GM08714 (cell line): ENCODE data around the gene KRTAP12-1.
"Not testable (repeated sequence)": the region's sequence is repeated elsewhere in the genome, so short reads cannot be mapped to it uniquely, and the experiment has no call there.

ENCODE experiments used
- H3K4me3 ChIP-seq: fragments of 200-500 bp; sonication (Bioruptor generic); 2 replicates; pipeline ENCODE4 v1.5.1; 2014; ENCODE audit warnings: mild to moderate bottlenecking, low read length, inconsistent platforms
- ZNF274 ChIP-seq: IDR thresholded peaks from 2 replicates; pipeline ENCODE4 v1.6.1; 2012; ENCODE audit warnings: mild to moderate bottlenecking, low read depth, low read length

Gene KRTAP12-1

DNA sequence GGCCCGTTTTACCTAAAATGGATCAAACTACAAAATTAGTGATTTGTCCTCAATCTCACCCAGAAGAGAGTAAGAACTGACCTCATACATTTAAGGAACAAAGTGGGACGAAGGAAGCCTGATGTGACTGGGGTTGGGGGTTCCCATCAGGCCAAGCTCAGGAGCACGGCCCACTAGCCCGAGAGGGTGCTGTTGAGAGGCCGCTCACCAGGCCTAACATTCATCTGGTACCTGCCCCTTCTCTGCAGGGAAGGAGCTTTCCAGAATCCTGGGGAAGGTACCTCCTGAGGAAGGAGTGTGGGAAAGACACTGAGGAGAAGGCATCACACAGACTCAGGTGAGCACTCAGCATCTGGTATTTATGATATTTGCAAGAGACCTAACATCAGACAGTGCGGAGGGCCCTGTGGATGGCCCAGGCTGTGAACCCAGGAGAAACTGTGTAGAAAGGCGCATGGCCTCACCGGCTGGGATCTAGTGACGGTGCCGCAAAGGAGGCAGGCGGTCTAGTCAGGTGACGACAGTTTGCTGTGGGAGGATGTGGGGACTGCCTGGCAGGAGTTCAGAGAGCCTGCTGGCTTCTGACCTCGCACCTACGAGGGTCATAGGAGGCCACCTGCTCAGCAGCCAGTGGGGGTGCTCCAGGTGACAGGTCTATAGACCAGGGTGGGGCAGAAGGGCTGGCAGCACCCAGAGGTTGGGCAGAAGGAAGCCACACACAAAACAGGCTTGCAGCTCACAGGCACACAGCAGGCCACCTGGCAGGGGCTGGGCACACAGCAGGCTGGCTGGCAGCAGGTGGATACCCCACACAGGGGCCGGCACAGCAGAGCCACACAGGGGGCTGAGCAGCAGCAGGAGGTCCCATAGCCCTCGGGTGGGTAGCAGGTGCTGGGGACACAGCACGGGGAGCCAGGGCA lies 28.0 kb downstream of the KRTAP12-1 start:
- H3K4me3 ChIP-seq = no peak overlapping the region
- TF ChIP-seq ZNF274 = no peak

DNA sequence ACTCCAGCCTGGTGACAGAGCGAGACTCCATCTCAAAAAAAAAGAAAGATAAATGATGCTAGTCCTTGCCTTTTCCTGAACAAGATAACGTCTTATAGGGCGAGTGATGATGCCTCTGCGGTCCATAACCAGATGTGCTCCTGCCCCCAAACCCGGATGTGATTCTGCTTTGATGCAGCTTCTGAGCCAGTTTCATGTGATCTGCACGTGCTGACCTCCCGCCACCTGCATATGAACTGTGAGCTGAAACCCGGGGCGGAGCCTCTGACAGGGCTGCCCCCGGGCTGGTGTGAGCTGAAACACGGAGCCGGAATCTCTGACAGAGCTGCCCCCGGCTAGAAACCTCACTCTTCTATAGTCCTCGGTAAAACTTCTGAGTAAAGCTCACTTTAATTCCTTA lies 28.8 kb downstream of the KRTAP12-1 start:
- no peak for TF ChIP-seq ZNF274
- H3K4me3 ChIP-seq = no peak overlapping the region

DNA sequence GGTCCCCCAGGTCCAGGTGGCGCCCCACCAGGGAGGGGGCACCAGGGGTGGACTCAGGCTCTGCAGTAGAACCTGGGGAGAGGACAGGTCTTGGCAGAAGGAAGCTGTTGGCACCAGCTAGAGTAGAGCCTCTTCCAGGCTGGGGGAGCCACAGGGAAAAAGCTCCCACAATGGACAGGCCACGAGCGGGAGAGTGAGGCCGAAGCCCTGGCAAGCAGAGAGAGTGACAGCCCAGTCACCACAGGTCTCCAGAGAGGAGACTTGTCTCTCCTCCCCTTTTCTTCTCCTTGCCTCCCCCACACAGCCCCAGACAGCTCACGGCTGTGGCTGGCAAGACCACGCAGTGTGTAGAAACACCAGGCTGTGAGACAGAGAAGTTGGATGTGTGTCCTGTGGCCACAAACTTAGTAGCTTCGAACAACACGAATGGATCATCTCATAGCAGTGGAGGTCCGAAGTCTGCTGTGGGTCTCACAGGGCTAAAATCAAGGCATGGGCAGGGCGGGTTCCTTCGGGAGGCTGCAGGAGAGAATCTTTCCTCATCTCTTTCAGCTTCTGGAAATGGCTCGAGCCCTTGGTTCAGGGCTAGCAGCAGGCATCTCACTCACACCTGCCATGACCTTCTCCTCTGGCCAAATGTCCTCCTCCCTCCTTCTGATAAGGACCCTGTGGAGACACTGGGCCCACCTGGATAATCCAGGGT lies 30.8 kb downstream of the KRTAP12-1 start:
- no peak for TF ChIP-seq ZNF274

DNA sequence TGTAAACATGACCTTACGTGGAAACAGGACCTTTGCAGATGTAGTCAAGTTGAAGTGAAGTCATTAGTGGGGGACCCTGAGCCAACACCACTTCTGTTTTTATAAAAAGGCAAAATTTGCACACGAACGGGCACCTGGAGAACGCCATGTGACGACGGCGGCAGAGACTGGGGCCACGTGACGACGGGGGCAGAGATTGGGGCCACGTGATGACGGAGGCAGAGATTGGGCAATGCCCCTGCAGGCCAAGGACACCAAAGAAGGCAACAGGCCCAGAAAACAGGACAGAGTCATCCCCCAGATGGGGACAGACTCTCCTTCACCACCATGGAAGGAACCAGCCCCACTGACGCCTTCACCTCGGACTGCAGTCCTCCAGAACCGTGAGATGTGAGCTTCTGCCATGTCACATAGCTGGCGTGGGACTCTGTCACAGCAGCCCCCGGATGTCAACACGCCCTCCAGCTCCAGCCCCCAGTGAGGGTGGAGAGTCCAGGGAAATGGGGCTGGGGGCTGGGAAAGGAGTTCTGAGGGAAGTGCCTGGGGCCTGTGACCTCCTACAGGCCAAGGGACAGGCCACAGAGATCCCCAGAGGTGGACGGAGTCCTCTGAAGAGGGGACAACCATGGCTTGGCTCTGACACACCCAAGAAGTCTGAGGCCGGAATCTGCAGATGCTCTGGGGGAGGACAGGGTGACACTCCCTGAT lies 31.5 kb downstream of the KRTAP12-1 start:
- TF ChIP-seq ZNF274 = no peak
- no peak overlapping the region for H3K4me3 ChIP-seq

More for the DNA sequence above, 30.8 kb downstream of the KRTAP12-1 start:
- H3K4me3 ChIP-seq = no peak overlapping the region

DNA sequence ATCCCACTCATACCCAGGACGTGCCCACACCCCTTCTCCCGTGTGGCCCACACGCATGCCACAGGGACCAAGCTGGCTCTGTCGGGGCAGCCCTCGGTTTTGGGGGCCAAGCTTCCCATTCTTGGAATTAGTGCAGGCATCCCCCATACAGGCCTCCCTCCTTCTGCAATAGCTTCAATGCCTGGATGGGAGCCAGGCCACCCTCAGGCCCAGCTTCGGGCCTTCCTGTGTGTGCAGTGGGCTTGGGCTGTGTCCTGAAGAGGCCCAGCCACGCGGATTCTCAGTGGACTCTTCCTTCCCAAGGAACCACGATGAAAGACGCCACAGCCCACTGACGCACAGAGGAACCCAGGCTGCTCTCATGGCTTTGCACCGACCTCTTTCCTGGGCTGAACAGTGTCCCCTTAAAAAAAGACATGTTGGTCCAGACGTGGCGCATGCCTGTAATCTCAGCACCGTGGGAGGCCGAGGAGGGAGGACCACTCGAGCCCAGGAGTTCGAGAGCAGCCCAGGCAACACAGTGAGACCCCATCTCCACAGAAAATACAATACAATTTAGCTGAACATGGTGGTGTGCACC lies 32.4 kb downstream of the KRTAP12-1 start:
- no peak for TF ChIP-seq ZNF274
- H3K4me3 ChIP-seq = no peak overlapping the region

DNA sequence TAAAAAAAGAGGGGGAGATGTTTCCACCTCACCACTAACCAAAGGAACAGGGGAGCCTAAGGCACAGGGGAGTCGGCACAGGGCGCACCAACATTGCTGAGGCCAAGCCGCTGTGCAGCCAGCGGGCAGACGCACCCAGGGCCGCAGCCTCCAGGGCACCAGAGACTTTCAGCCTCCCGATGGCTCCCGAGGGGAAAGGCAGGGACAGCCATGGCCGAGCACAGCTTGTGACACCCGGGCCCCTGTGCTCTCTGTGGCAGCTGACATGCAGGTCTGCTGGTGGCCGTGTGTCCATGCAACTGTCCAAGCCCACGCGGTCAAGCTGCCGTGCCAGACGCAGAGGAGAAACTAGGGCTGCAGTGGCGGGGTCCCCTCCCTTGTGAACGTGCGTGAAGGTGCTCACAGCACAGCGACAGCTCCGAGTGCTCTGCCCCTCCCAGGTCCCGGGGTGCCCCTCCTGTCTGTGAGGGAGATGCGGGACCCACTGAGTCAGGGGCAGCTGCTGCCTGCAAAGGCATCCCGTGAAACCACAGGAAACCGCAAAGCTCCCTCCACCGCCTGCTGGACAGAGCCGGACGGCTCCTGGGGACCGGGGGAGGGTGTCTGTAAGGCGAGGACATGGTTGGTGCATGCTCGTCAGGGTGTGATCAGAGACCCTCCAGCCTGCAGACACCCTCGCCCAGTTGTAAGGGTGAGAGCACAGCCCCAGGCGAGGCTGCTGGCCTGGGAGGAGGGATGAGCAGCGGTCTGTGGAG lies 33.2 kb downstream of the KRTAP12-1 start:
- no peak overlapping the region for H3K4me3 ChIP-seq
- TF ChIP-seq ZNF274 = no peak

DNA sequence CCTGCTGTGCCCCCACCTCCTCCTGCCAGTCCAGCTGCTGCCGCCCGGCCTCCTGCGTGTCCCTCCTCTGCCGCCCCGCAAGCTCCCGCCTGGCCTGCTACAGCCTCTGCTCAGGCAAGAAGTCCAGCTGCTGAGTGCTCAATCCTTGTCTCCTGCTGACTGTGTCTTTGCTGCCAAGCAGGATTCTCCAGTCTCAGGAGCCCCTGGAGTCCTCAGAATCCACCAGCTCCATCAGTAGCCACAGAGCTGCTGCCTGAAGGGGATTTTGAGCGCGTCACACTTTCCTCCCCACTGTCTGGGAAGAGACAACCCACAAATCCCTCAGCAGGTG lies 34.8 kb downstream of the KRTAP12-1 start:
- TF ChIP-seq ZNF274 = no peak

DNA sequence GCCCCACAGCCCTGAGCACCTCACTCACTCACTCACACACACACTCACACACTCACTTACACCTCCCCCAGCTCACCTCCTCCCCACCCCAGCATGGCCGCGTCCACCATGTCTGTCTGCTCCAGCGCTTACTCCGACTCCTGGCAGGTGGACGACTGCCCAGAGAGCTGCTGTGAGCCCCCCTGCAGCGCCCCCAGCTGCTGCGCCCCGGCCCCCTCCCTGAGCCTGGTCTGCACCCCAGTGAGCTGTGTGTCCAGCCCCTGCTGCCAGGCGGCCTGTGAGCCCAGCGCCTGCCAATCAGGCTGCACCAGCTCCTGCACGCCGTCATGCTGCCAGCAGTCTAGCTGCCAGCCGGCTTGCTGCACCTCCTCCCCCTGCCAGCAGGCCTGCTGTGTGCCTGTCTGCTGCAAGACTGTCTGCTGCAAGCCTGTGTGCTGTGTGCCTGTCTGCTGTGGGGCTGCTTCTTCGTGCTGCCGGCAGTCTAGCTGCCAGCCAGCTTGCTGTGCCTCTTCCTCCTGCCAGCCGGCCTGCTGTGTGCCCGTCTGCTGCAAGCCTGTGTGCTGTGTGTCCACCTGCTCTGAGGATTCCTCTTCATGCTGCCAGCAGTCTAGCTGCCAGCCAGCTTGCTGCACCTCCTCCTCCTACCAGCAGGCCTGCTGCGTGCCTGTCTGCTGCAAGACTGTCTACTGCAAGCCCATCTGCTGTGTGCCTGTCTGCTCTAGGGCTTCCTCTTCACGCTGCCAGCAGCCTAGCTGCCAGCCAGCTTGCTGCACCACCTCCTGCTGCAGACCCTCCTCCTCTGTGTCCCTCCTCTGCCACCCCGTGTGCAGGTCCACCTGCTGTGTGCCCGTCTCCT lies 35.4 kb downstream of the KRTAP12-1 start, which contains the start of gene KRTAP10-11:
KRTAP10-11 (plus strand) TSS at position 49 of the 856 bp plus-strand sequence; CDS start at position 94, 45 bp downstream.
- not testable (repeated sequence) for H3K4me3 ChIP-seq

More for the DNA sequence above, 34.8 kb downstream of the KRTAP12-1 start:
- H3K4me3 ChIP-seq = no peak overlapping the region

DNA sequence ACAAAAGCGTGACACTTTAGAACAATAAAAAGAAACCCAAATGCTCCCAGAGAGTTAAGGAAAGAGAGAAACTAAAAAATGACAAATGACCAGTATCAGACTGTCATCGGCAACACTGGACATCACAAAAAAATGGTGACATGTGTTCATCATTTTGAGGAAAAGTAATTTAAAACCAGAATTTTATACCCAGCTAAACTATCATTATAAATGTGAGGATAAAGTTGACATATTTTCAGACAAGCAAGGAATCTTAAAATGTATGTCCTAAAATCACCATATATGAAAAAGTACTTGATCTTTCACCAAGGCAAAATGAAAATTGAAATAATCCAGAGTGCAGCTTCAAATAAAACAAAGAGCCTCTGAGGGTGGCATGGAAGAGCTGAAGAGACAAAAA lies 37.1 kb downstream of the KRTAP12-1 start:
- no peak overlapping the region for H3K4me3 ChIP-seq
- no peak for TF ChIP-seq ZNF274

DNA sequence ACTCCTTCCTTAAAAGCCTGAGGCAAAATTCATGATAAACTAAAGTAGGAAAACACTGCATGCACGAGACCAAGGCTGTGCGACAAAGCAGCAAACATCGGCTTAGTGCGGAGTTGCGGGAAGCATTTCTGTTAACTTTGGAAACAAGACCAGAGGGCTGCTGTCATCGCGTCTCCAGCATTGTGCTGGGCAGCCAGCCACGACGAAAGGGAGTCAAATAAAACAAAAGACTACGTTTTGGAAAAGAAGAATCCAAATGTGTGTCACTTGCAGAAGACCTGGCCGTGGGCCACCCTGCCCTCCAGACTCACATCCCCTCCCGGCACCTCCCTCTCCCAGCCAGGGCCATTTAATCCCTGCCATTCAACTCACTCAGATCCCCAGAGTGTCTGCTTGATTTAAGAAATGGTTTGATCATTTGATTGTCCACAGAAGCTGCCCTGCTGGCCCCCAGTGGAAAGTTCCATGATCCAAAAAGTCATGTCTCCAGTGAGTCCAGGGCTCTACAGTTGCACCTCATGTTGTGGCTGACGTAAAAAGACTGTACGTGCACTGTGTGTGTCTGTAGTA lies 38.1 kb downstream of the KRTAP12-1 start:
- H3K4me3 ChIP-seq = no peak overlapping the region
- no peak for TF ChIP-seq ZNF274

DNA sequence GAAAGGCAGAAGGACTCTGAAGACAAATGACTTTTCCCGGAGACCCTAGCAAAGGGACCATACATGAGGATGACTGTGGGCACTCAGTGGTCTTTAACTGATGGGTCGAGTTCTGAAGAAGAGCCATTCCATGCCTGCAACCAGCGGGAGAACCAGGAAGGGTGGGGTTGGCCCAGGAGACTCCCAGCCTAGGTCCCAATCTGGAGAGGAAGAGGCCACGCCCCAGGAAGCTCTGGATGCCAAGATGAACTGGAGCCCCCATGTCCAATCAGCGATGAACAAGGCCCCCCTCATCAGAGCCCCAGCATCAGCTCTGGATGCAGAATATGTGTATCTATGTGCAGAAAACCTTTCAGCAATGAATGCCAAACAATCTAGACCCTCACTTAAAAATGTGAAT lies 41.2 kb downstream of the KRTAP12-1 start:
- TF ChIP-seq ZNF274 = no peak
- H3K4me3 ChIP-seq = no peak overlapping the region

DNA sequence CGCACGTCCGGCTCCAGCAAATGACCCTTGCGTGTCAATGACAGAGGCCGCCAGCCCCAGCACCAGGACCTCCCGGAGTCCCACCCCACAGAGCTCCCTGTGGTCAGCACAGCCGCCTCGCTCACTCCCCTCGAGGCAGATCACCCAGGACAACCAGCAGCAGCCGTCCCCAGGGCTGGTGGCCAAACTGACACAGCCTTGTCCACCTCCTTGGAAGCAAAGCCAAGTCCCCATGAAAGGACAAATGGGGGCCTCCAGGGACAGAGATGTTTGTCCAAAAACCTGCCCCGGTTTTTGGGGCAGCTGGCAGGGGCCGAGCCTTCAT lies 42.7 kb downstream of the KRTAP12-1 start:
- TF ChIP-seq ZNF274 = no peak
- H3K4me3 ChIP-seq = no peak overlapping the region

DNA sequence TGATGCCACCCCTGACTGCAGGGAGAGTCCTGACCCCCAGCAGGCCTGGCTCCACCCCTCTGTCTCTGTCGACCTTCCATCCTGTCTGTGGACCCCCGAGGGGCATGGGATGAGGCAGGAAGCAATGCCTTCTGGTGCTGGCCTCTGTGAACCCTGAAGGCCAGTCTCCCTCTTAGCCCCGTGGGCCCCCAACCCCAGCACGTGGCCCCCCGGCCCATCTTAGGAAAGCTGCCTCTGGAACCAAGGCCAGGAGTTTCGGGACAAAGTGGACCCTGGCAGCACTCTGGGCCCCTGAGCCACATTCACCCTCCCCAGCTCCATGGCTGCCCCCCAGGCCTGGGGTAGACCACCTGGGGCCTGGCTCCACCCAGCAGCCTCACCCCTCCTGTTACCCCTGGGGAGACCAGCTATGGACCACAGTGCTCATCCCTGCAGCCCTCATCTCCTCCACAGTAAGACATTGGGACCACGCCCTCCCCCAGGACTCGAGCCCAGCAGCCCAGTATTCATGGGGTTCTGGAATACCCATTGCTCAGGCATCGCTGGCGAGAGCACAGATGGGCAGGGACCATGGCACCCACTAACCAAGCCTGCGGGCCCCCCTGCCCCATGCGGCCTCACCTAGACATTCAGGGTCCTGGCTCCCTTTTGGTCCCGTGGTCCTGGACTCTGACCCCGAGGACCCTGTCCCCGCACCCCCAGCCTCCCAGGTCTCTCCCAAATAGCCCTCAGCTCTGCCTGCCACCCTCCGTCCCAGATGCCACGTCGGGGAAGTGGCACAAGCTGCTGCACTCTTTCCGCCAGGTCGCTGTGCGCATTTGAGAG lies 43.2 kb downstream of the KRTAP12-1 start:
- not testable (repeated sequence) for H3K4me3 ChIP-seq

DNA sequence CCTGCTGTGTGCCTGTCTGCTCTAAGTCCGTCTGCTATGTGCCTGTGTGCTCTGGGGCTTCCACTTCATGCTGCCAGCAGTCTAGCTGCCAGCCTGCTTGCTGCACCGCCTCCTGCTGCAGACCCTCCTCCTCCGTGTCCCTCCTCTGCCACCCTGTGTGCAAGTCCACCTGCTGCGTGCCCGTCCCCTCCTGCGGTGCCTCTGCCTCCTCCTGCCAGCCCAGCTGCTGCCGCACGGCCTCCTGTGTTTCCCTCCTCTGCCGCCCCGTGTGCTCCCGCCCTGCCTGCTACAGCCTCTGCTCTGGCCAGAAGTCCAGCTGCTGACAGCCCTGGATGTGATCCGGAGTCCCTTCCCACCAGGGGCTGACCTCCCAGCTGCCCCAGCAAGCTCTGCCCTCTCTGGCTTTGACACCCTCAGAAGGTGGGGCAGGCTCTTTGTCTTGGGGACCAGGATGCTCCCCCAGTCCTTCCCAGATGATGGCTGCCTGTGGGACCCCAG lies 44.1 kb downstream of the KRTAP12-1 start:
- H3K4me3 ChIP-seq = not testable (repeated sequence)
